ENCODE measurements around the gene TNFRSF1A.

DNA sequence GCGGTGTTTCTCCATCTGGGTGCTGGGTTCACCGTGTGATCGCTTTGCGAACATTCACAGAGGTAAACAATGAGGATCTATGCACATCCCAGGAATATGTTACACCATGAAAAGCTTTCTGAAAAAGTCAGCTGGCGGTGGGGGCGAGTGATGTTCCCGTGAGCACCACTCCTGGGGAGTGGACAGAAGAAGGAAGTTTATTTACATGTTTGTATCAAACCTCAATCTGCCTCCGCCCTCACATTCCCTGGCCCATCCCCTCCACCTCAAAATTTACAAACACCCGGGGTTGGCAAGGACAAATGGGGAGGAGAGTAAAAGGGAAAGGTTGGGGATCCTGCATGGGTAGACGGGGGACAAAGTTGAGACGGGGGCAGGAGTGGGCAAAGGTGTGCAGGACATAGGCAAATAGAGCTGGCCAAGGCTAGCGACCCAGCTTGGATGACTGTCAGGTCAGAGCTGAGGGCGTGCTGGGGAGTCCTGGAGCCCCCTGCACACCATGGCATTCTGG is 6.9 kb downstream of the TNFRSF1A start:
- TF ChIP-seq, protein P1, sequence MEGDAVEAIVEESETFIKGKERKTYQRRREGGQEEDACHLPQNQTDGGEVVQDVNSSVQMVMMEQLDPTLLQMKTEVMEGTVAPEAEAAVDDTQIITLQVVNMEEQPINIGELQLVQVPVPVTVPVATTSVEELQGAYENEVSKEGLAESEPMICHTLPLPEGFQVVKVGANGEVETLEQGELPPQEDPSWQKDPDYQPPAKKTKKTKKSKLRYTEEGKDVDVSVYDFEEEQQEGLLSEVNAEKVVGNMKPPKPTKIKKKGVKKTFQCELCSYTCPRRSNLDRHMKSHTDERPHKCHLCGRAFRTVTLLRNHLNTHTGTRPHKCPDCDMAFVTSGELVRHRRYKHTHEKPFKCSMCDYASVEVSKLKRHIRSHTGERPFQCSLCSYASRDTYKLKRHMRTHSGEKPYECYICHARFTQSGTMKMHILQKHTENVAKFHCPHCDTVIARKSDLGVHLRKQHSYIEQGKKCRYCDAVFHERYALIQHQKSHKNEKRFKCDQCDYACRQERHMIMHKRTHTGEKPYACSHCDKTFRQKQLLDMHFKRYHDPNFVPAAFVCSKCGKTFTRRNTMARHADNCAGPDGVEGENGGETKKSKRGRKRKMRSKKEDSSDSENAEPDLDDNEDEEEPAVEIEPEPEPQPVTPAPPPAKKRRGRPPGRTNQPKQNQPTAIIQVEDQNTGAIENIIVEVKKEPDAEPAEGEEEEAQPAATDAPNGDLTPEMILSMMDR (conservative IDR thresholded peaks at IDR 0.05; ENCODE audit: low read length) = no peak
- no peak for TF ChIP-seq EZH2phosphoT487 (IDR thresholded peaks at IDR 0.05; ENCODE audit: borderline replicate concordance)

Data from Loucy (cell line).